HepG2 (cell line): ENCODE results near the gene RABEP2. TPM values are rescaled to one million over a fixed set of nuclear protein-coding genes. Genes with fewer than 3 reads are reported as not detected.
A peak's percentile ranks its signal among the peaks of the same experiment; 100 is the strongest.

Experiments
- BORCS8-MEF2B ChIP-seq: sonication (generic); formaldehyde crosslinking; IDR thresholded peaks from 2 replicates; pipeline ENCODE4 v1.8.0; 2022; ENCODE audit warnings: mild to moderate bottlenecking, missing genetic modification reagents
- MTA1 ChIP-seq: sonication (generic); formaldehyde crosslinking; IDR thresholded peaks from 2 replicates; pipeline ENCODE4 v1.4.0; 2020; ENCODE audit warnings: missing genetic modification reagents, mild to moderate bottlenecking, borderline replicate concordance
- NFRKB ChIP-seq: fragments of 450-650 bp; IDR thresholded peaks from 2 replicates; pipeline ENCODE4 v1.6.1; 2017
- NFYB ChIP-seq: sonication (generic); formaldehyde crosslinking; IDR thresholded peaks from 2 replicates; pipeline ENCODE4 v1.4.0; 2020; ENCODE audit warnings: missing genetic modification reagents
- NONO ChIP-seq, 2 experiments: fragments of 450-650 bp in 1 of 2; sonication (generic) in 1 of 2; formaldehyde crosslinking in 1 of 2; IDR thresholded peaks in 1 of 2; conservative IDR thresholded peaks in 1 of 2; 2 replicates each; pipeline versions ENCODE4 v1.6.1 to v1.8.0; 2017 to 2022; ENCODE audit warnings: mild to moderate bottlenecking in 1 of 2, missing genetic modification reagents in 1 of 2, moderate library complexity in 1 of 2
- NR2F1 ChIP-seq, 2 experiments: fragments of 450-650 bp in 1 of 2; formaldehyde crosslinking in 1 of 2; IDR thresholded peaks; 2 replicates each; pipeline versions ENCODE4 v1.5.0 to v1.6.1; 2016 to 2020; ENCODE audit warnings: mild to moderate bottlenecking in 1 of 2, missing compliant biosample characterization in 1 of 2, missing genetic modification reagents in 1 of 2, moderate library complexity in 1 of 2
- RARG ChIP-seq: sonication (generic); formaldehyde crosslinking; IDR thresholded peaks from 2 replicates; pipeline ENCODE4 v1.4.0; 2020; ENCODE audit warnings: low read depth, mild to moderate bottlenecking, missing genetic modification reagents
- RFX3 ChIP-seq: IDR thresholded peaks from 2 replicates; pipeline ENCODE4 v1.6.1; 2016; ENCODE audit warnings: missing biosample characterization, missing genetic modification reagents
- SNAPC2 ChIP-seq: sonication (generic); formaldehyde crosslinking; IDR thresholded peaks from 2 replicates; pipeline ENCODE4 v1.8.1; 2022; ENCODE audit warnings: mild to moderate bottlenecking, missing genetic modification reagents
- ZKSCAN5 ChIP-seq: sonication (generic); formaldehyde crosslinking; IDR thresholded peaks from 2 replicates; pipeline ENCODE4 v1.5.1; 2020; ENCODE audit warnings: mild to moderate bottlenecking, missing genetic modification reagents
- ZNF260 ChIP-seq: sonication (generic); formaldehyde crosslinking; IDR thresholded peaks from 2 replicates; pipeline ENCODE4 v1.4.0; 2020; ENCODE audit warnings: missing genetic modification reagents, low read depth, mild to moderate bottlenecking, borderline replicate concordance
- ZNF484 ChIP-seq: sonication (generic); formaldehyde crosslinking; IDR thresholded peaks from 2 replicates; pipeline ENCODE4 v1.5.1; 2020; ENCODE audit warnings: mild to moderate bottlenecking, low read depth, missing genetic modification reagents, borderline replicate concordance
- ZNF546 ChIP-seq: sonication (generic); formaldehyde crosslinking; conservative IDR thresholded peaks from 2 replicates; pipeline ENCODE4 v1.8.1; 2023; ENCODE audit warnings: mild to moderate bottlenecking, missing genetic modification reagents
- ZNF761 ChIP-seq: sonication (generic); formaldehyde crosslinking; conservative IDR thresholded peaks from 2 replicates; pipeline ENCODE4 v1.4.0; 2020; ENCODE audit warnings: mild to moderate bottlenecking, missing genetic modification reagents
- ZNF792 ChIP-seq: IDR thresholded peaks from 2 replicates; pipeline ENCODE4 v1.6.1; 2016
- ZSCAN9 ChIP-seq: IDR thresholded peaks from 2 replicates; pipeline ENCODE4 v1.6.1; 2016; ENCODE audit warnings: borderline replicate concordance
- polyA plus RNA-seq, 8 experiments: library from polyadenylated mRNA; depleted of rRNA in 3 of 8; stranded (reverse) in 7 of 8; unstranded in 1 of 8; fragments of >200 nt; fragmentation: Illumina TruSeq in 4 of 8; extraction: Trizol in 4 of 8; gene quantifications; 2 replicates each; pipeline versions ENCODE4 v1.2.1 to v1.2.3, GENCODE V29; 2011 to 2016; ENCODE audit warnings: low read depth in 4 of 8, missing spikeins in 1 of 8, mixed read lengths in 1 of 8; ENCODE audit not compliant: insufficient read depth in 1 of 8
- total RNA-seq, 5 experiments: library from RNA; depleted of rRNA; stranded (reverse); fragments of >200 nt; fragmentation: Illumina TruSeq; extraction: Trizol; gene quantifications; 2 replicates each; pipeline ENCODE4 v1.2.3, GENCODE V29; 2016; ENCODE audit warnings: low read depth in 1 of 5
- TF ChIP-seq, protein P1 (sequence below): sonication (generic); formaldehyde crosslinking; IDR thresholded peaks from 2 replicates; pipeline ENCODE4 v1.8.1; 2023; ENCODE audit warnings: mild to moderate bottlenecking, inconsistent platforms, moderate library complexity, missing genetic modification reagents, borderline replicate concordance
- TF ChIP-seq, protein P2 (sequence below): sonication (generic); formaldehyde crosslinking; IDR thresholded peaks from 2 replicates; pipeline ENCODE4 v1.5.0; 2020; ENCODE audit warnings: missing genetic modification reagents
- TF ChIP-seq, protein P3 (sequence below), 2 experiments: sonication (generic) in 1 of 2; formaldehyde crosslinking in 1 of 2; IDR thresholded peaks; 2 replicates each; pipeline versions ENCODE4 v1.5.1 to v1.6.1; 2011 to 2020; ENCODE audit warnings: borderline replicate concordance in 1 of 2, low read depth in 1 of 2, low read length in 1 of 2, mild to moderate bottlenecking in 1 of 2, missing genetic modification reagents in 1 of 2, moderate library complexity in 1 of 2
- TF ChIP-seq, protein P4 (sequence below): sonication (generic); formaldehyde crosslinking; IDR thresholded peaks from 2 replicates; pipeline ENCODE4 v1.8.1; 2022; ENCODE audit warnings: mild to moderate bottlenecking, missing genetic modification reagents
- TF ChIP-seq, protein P5 (sequence below): IDR thresholded peaks from 2 replicates; pipeline ENCODE4 v1.6.1; 2018; ENCODE audit warnings: missing genetic modification reagents, mild to moderate bottlenecking, missing compliant biosample characterization

RABEP2 gene
- total and polyA plus RNA-seq, 2 of the 13 experiments (the other 11 are each of a cell fraction or from before 2014, with no cell fraction given), result 10.8 to 18.4 TPM

DNA sequence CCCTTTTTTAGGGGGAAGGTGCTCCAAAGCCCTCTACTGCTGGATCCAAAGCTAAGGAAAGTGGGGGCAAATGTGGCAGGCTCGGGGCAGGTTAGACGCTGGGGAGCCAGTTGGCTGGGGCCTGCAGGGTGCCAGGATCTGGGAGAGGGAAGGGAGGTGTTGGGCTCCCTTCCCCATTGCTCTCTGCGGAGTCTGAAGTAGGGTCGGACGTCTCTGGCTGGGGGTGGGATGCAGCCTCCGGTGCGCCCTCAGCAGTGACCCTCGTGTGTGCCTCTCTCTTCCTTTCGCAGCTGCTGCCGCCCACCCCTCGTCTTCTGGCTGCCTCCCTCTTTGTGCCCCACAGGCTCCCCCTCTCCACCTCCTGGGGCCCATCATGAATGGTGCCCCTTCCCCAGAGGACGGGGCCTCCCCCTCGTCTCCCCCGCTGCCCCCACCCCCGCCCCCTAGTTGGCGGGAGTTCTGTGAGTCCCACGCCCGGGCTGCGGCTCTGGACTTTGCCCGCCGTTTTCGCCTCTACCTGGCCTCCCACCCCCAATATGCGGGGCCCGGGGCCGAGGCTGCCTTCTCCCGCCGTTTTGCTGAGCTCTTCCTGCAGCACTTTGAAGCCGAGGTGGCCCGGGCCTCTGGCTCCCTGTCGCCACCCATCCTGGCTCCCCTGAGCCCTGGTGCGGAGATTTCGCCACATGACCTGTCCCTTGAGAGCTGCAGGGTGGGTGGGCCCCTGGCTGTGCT lies 59.1 kb downstream of the RABEP2 start (continued):
- TF ChIP-seq NR2F1 (CRISPR knock-in tag; IDR thresholded peaks at IDR 0.05) (no peak), ZKSCAN5 (no peak), NONO (IDR thresholded peaks at IDR 0.05) (no peak), NONO (CRISPR knock-in tag; conservative IDR thresholded peaks at IDR 0.05) (peak; percentile 60), ZNF260 (CRISPR knock-in tag) (no peak), ZNF761 (CRISPR knock-in tag) (no peak), ZSCAN9 (CRISPR knock-in tag) (no peak), NFRKB (no peak), ZNF484 (CRISPR knock-in tag) (no peak), NFYB (CRISPR knock-in tag) (no peak), ZNF546 (CRISPR knock-in tag) (no peak), RFX3 (CRISPR knock-in tag) (no peak), MTA1 (CRISPR knock-in tag) (0 out of 2 replicates have a peak, but pooled peaks have one; percentile 23), BORCS8-MEF2B (no peak), RARG (CRISPR knock-in tag) (no peak), SNAPC2 (CRISPR knock-in tag) (no peak), ZNF792 (CRISPR knock-in tag) (no peak)
- TF ChIP-seq, protein P1, sequence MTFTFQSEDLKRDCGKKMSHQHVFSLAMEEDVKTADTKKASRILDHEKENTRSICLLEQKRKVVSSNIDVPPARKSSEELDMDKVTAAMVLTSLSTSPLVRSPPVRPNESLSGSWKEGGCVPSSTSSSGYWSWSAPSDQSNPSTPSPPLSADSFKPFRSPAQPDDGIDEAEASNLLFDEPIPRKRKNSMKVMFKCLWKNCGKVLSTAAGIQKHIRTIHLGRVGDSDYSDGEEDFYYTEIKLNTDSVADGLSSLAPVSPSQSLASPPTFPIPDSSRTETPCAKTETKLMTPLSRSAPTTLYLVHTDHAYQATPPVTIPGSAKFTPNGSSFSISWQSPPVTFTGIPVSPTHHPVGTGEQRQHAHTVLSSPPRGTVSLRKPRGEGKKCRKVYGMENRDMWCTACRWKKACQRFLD (CRISPR knock-in tag), result 0 out of 2 replicates have a peak, but pooled peaks have one; percentile 25
- TF ChIP-seq, protein P2, sequence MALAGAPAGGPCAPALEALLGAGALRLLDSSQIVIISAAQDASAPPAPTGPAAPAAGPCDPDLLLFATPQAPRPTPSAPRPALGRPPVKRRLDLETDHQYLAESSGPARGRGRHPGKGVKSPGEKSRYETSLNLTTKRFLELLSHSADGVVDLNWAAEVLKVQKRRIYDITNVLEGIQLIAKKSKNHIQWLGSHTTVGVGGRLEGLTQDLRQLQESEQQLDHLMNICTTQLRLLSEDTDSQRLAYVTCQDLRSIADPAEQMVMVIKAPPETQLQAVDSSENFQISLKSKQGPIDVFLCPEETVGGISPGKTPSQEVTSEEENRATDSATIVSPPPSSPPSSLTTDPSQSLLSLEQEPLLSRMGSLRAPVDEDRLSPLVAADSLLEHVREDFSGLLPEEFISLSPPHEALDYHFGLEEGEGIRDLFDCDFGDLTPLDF (CRISPR knock-in tag), result peak; percentile 37; the same call in 1 of the 2 replicates
- TF ChIP-seq, protein P3, sequence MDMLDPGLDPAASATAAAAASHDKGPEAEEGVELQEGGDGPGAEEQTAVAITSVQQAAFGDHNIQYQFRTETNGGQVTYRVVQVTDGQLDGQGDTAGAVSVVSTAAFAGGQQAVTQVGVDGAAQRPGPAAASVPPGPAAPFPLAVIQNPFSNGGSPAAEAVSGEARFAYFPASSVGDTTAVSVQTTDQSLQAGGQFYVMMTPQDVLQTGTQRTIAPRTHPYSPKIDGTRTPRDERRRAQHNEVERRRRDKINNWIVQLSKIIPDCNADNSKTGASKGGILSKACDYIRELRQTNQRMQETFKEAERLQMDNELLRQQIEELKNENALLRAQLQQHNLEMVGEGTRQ (IDR thresholded peaks at IDR 0.05; ENCODE audit: low read depth, low read length), result no peak
- TF ChIP-seq, protein P3 (CRISPR knock-in tag; IDR thresholded peaks at IDR 0.05; ENCODE audit: borderline replicate concordance), result no peak
- TF ChIP-seq, protein P4, sequence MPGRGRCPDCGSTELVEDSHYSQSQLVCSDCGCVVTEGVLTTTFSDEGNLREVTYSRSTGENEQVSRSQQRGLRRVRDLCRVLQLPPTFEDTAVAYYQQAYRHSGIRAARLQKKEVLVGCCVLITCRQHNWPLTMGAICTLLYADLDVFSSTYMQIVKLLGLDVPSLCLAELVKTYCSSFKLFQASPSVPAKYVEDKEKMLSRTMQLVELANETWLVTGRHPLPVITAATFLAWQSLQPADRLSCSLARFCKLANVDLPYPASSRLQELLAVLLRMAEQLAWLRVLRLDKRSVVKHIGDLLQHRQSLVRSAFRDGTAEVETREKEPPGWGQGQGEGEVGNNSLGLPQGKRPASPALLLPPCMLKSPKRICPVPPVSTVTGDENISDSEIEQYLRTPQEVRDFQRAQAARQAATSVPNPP (CRISPR knock-in tag), result no peak
- TF ChIP-seq, protein P5, sequence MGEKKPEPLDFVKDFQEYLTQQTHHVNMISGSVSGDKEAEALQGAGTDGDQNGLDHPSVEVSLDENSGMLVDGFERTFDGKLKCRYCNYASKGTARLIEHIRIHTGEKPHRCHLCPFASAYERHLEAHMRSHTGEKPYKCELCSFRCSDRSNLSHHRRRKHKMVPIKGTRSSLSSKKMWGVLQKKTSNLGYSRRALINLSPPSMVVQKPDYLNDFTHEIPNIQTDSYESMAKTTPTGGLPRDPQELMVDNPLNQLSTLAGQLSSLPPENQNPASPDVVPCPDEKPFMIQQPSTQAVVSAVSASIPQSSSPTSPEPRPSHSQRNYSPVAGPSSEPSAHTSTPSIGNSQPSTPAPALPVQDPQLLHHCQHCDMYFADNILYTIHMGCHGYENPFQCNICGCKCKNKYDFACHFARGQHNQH (CRISPR knock-in tag), result no peak
